Lower lobe of right lung (tissue), 2 donors: ENCODE measurements around the gene BIRC2. TPM values are rescaled to one million over a fixed set of nuclear protein-coding genes. Genes with fewer than 3 reads are reported as not detected.

ENCODE experiments used
- ATAC-seq, 2 donors: fragments of 200-7000 bp; cut with Tn5 transposase; one replicate each; pipeline ENCODE4 v1.9.1; 2020 to 2022; ENCODE audit warnings: mild to moderate bottlenecking in 2 of 2, moderate library complexity in 2 of 2
- DNase-seq: peaks from one replicate; pipeline ENCODE4 v3.0.0-alpha.2; 2020
- H3K27ac ChIP-seq: fragments of 200-600 bp; one replicate; pipeline ENCODE4 v1.8.0; 2022
- H3K27me3 ChIP-seq: fragments of 200-600 bp; one replicate; pipeline ENCODE4 v1.8.0; 2022; ENCODE audit warnings: low read depth
- H3K36me3 ChIP-seq: fragments of 200-600 bp; one replicate; pipeline ENCODE4 v1.8.0; 2022; ENCODE audit warnings: mild to moderate bottlenecking
- H3K4me1 ChIP-seq: fragments of 200-600 bp; one replicate; pipeline ENCODE4 v1.8.0; 2022
- H3K4me3 ChIP-seq: fragments of 200-600 bp; one replicate; pipeline ENCODE4 v1.8.0; 2022; ENCODE audit warnings: mild to moderate bottlenecking
- H3K9me3 ChIP-seq: fragments of 200-600 bp; one replicate; pipeline ENCODE4 v1.8.0; 2022
- CTCF ChIP-seq: fragments of 200-600 bp; IDR thresholded peaks from one replicate; pipeline ENCODE4 v1.8.0; 2022; ENCODE audit warnings: antibody characterized with exemption, mild to moderate bottlenecking
- intact Hi-C: fragments of 100-400 bp; cut with DNase I; formaldehyde crosslinking; loops from one replicate; pipeline ENCODE4 v1.11.0; 2022
- total RNA-seq: library from RNA; stranded (reverse); fragmentation: NEBNext Ultra II Directional; extraction: Animal tissue kit (Norgen Biotek cat#: 25700); gene quantifications from one replicate; pipeline ENCODE4 v1.2.1, GENCODE V29; 2021
- donor health status: DM: no; HTN: yes; CAD: no; lungs with severe emphysema.

Gene BIRC2
- total RNA-seq, 1 donor from 2014 or later: 46.0 TPM

GRCh38 chr11:102317768-102318103 is 29.3 kb upstream of the BIRC2 start:
- Histone ChIP-seq H3K9me3 (no peaks in the 10 kb centered on the region), H3K27me3 (no peaks in the 10 kb centered on the region), H3K27ac (peak overlapping the region; percentile 81), H3K36me3 (no peaks in the 10 kb centered on the region), H3K4me1 (peaks cover 68% of the 10 kb centered on the region), H3K4me3 (peak overlapping the region; percentile 58)
- no peak for DNase-seq
- no peak for TF ChIP-seq CTCF
- peak in 1 of 2 donors; percentile 32 for ATAC-seq
- intact Hi-C loops: no loop called here

- DNase-seq: no peak
- H3K9me3 ChIP-seq: no peaks in the 10 kb centered on the region
- TF ChIP-seq CTCF: no peak
- H3K27me3 ChIP-seq: no peaks in the 10 kb centered on the region
- H3K36me3 ChIP-seq: no peaks in the 10 kb centered on the region
- H3K4me3 ChIP-seq: peak overlapping the region; percentile 58
- peaks cover 61% of the 10 kb centered on the region for H3K4me1 ChIP-seq
- H3K27ac ChIP-seq: peak overlapping the region; percentile 81
- intact Hi-C loops: no loop called here
- ATAC-seq: peak; percentile 10 to 28
Observed at GRCh38 chr11:102318469-102318868, 28.5 kb upstream of the BIRC2 start.

GRCh38 chr11:102319544-102319943 is 27.5 kb upstream of the BIRC2 start:
- H3K9me3 ChIP-seq: no peaks in the 10 kb centered on the region
- peak overlapping the region; percentile 58 for H3K4me3 ChIP-seq
- no peak for DNase-seq
- peaks cover 2% of the 10 kb centered on the region for H3K36me3 ChIP-seq
- peak overlapping the region; percentile 66 for H3K27ac ChIP-seq
- H3K27me3 ChIP-seq: no peaks in the 10 kb centered on the region
- no peak for TF ChIP-seq CTCF
- intact Hi-C loops: no loop called here
- peaks cover 51% of the 10 kb centered on the region for H3K4me1 ChIP-seq
- ATAC-seq: no peak

- H3K27me3 ChIP-seq: no peaks in the 10 kb centered on the region
- peak overlapping the region; percentile 58 for H3K4me3 ChIP-seq
- peaks cover 48% of the 10 kb centered on the region for H3K4me1 ChIP-seq
- peaks cover 8% of the 10 kb centered on the region for H3K36me3 ChIP-seq
- H3K9me3 ChIP-seq: no peaks in the 10 kb centered on the region
- no peak for TF ChIP-seq CTCF
- ATAC-seq (no peak), DNase-seq (no peak)
- peak overlapping the region; percentile 66 for H3K27ac ChIP-seq
- intact Hi-C loops: no loop called here
Observed at GRCh38 chr11:102320188-102320587, 26.8 kb upstream of the BIRC2 start.

- TF ChIP-seq CTCF: no peak
Observed at GRCh38 chr11:102320679-102321078, 26.3 kb upstream of the BIRC2 start.

GRCh38 chr11:102322560-102322959 is 24.5 kb upstream of the BIRC2 start:
- no peak overlapping the region for H3K4me3 ChIP-seq
- DNase-seq: no peak
- ATAC-seq: no peak
- TF ChIP-seq CTCF: no peak
- no peaks in the 10 kb centered on the region for H3K27me3 ChIP-seq
- intact Hi-C loops: no loop called here
- H3K36me3 ChIP-seq: peaks cover 22% of the 10 kb centered on the region
- H3K27ac ChIP-seq: no peak overlapping the region
- peaks cover 37% of the 10 kb centered on the region for H3K4me1 ChIP-seq
- no peaks in the 10 kb centered on the region for H3K9me3 ChIP-seq

More at GRCh38 chr11:102320679-102321078, 26.3 kb upstream of the BIRC2 start:
- Histone ChIP-seq H3K9me3 (no peaks in the 10 kb centered on the region), H3K27me3 (no peaks in the 10 kb centered on the region), H3K27ac (peak overlapping the region; percentile 66), H3K36me3 (peaks cover 8% of the 10 kb centered on the region), H3K4me3 (peak overlapping the region; percentile 58), H3K4me1 (peaks cover 48% of the 10 kb centered on the region)
- intact Hi-C loops: no loop called here
- no peak for DNase-seq
- ATAC-seq: no peak
